Heart left ventricle (tissue), 13 donors: Measurements from ENCODE around the gene SLC25A21.

Experiments used
- POLR2A ChIP-seq, 2 donors: fragments of 450-650 bp; IDR thresholded peaks; one replicate each; pipeline ENCODE4 v1.6.1; 2017; ENCODE audit warnings: antibody characterized with exemption in 2 of 2, mild to moderate bottlenecking in 2 of 2, moderate library complexity in 2 of 2
- TF ChIP-seq, protein P1 (sequence below), 12 donors: fragments of 200-600 bp; sonication (generic) in 4 of 12; IDR thresholded peaks; one replicate each; pipeline versions ENCODE4 v1.5.0 to v1.8.0; 2018 to 2022; ENCODE audit warnings: antibody characterized with exemption in 12 of 12, mild to moderate bottlenecking in 5 of 12
- donor health status: ischemic (EF 13 %, LVEDD 7.1; RV severe dilation, severe dysfunction).
- donor health status: DM: no; HTN: yes; CAD: no.
- donor health status: DM: no; HTN: no; CAD: no.
- donor health status: ischemic (EF 25% LVEDD 6.9; RV normal size, moderate dysfunction).
- donor health status: ischemic (EF 25% LVEDD 5.7; RV mildly dilated, moderate dysfunction).
- donor health status: ischemic (EF 35%, LVEDD 5.7; RV mildly dilated, moderate dysfunction).
- donor health status: nonischemic (EF 11% LVEDD 7.7; RV severe dilation, severe dysfunction).
- donor health status: DM: yes; HTN: yes; CAD: no.
- donor health status: PGD.
- donor health status: ischemic (EF 29% LVEDD 5.4; RV normal size, mild dysfunction).
- donor health status: nonischemic (EF 23%, LVEDD 6.1; RV moderate dilation, normal function).

DNA sequence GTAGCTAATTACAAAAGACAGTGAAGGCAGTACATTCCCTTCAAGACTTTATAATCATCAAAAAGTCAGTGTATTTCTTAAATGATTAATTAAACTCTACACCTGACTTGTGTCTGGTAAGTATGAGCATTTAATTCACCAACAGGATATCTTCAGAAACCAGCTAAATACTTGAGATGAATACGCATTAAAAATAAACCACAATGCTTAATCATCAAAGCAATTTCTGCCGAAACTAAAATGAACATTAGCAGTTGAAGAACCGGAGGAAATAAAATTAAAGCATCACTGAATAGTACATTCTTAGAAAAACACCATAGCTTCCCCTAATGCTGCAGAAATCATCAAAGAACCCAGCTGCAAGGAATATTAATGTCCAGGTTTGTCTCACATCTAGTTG lies 32.7 kb downstream of the SLC25A21 start:
- TF ChIP-seq, protein P1, sequence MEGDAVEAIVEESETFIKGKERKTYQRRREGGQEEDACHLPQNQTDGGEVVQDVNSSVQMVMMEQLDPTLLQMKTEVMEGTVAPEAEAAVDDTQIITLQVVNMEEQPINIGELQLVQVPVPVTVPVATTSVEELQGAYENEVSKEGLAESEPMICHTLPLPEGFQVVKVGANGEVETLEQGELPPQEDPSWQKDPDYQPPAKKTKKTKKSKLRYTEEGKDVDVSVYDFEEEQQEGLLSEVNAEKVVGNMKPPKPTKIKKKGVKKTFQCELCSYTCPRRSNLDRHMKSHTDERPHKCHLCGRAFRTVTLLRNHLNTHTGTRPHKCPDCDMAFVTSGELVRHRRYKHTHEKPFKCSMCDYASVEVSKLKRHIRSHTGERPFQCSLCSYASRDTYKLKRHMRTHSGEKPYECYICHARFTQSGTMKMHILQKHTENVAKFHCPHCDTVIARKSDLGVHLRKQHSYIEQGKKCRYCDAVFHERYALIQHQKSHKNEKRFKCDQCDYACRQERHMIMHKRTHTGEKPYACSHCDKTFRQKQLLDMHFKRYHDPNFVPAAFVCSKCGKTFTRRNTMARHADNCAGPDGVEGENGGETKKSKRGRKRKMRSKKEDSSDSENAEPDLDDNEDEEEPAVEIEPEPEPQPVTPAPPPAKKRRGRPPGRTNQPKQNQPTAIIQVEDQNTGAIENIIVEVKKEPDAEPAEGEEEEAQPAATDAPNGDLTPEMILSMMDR (IDR thresholded peaks at IDR 0.05), result no peak
- no peak for TF ChIP-seq POLR2A (IDR thresholded peaks at IDR 0.05)
